GM23338 (cell line): ENCODE results near the gene PELO.

Experiments
- CREB1 ChIP-seq: fragments of 250-450 bp; sonication (Bioruptor Pico); IDR thresholded peaks from 2 replicates; pipeline ENCODE4 v1.5.0; 2020; ENCODE audit warnings: low read depth, mild to moderate bottlenecking, moderate library complexity
- EZH2phosphoT487 ChIP-seq: fragments of 200-600 bp; sonication (generic); IDR thresholded peaks from one replicate; pipeline ENCODE4 v1.8.1; 2018; ENCODE audit warnings: antibody characterized with exemption; ENCODE audit not compliant: unreplicated experiment
- NANOG ChIP-seq: IDR thresholded peaks from 2 replicates; pipeline ENCODE4 v1.6.1; 2016; ENCODE audit warnings: antibody characterized with exemption, borderline replicate concordance
- POLR2AphosphoS5 ChIP-seq: IDR thresholded peaks from 2 replicates; pipeline ENCODE4 v1.6.1; 2016; ENCODE audit warnings: antibody characterized with exemption, low read depth
- TF ChIP-seq, protein P1 (sequence below), 2 experiments: fragments of 200-600 bp in 1 of 2; sonication (generic) in 1 of 2; conservative IDR thresholded peaks; 2 replicates each; pipeline versions ENCODE4 v1.5.1 to v1.6.1; 2016 to 2017; ENCODE audit warnings: antibody characterized with exemption in 2 of 2, low read depth in 2 of 2, mild to moderate bottlenecking in 2 of 2, moderate library complexity in 1 of 2
- TF ChIP-seq, protein P2 (sequence below): IDR thresholded peaks from one replicate; pipeline ENCODE4 v1.6.1; 2018; ENCODE audit warnings: antibody characterized with exemption; ENCODE audit not compliant: unreplicated experiment

DNA sequence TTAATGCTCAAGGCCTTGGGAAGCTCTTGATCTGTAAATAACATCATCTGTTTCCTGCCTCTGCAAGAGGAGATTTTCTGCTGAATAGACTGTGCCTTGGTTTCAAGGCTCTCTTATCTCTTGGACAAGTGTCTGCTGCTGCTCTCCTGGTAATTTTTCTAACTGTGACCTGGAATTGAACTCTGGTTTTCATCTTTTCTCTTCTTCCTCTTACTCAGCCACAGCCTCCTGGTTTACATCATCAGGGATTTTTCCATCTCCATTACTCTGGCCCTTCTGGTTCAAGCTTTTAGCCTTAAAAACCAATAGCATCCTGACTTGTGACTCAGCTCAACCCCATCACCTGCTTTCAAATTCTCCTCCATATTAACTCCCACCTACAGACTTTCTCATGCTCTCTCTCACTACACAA is 49.6 kb upstream of the PELO start:
- TF ChIP-seq, protein P1, sequence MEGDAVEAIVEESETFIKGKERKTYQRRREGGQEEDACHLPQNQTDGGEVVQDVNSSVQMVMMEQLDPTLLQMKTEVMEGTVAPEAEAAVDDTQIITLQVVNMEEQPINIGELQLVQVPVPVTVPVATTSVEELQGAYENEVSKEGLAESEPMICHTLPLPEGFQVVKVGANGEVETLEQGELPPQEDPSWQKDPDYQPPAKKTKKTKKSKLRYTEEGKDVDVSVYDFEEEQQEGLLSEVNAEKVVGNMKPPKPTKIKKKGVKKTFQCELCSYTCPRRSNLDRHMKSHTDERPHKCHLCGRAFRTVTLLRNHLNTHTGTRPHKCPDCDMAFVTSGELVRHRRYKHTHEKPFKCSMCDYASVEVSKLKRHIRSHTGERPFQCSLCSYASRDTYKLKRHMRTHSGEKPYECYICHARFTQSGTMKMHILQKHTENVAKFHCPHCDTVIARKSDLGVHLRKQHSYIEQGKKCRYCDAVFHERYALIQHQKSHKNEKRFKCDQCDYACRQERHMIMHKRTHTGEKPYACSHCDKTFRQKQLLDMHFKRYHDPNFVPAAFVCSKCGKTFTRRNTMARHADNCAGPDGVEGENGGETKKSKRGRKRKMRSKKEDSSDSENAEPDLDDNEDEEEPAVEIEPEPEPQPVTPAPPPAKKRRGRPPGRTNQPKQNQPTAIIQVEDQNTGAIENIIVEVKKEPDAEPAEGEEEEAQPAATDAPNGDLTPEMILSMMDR (conservative IDR thresholded peaks at IDR 0.05; ENCODE audit: low read depth in 2 of 2) = no peak
- TF ChIP-seq POLR2AphosphoS5 (no peak), EZH2phosphoT487 (no peak), CREB1 (no peak), NANOG (no peak)
- TF ChIP-seq, protein P2, sequence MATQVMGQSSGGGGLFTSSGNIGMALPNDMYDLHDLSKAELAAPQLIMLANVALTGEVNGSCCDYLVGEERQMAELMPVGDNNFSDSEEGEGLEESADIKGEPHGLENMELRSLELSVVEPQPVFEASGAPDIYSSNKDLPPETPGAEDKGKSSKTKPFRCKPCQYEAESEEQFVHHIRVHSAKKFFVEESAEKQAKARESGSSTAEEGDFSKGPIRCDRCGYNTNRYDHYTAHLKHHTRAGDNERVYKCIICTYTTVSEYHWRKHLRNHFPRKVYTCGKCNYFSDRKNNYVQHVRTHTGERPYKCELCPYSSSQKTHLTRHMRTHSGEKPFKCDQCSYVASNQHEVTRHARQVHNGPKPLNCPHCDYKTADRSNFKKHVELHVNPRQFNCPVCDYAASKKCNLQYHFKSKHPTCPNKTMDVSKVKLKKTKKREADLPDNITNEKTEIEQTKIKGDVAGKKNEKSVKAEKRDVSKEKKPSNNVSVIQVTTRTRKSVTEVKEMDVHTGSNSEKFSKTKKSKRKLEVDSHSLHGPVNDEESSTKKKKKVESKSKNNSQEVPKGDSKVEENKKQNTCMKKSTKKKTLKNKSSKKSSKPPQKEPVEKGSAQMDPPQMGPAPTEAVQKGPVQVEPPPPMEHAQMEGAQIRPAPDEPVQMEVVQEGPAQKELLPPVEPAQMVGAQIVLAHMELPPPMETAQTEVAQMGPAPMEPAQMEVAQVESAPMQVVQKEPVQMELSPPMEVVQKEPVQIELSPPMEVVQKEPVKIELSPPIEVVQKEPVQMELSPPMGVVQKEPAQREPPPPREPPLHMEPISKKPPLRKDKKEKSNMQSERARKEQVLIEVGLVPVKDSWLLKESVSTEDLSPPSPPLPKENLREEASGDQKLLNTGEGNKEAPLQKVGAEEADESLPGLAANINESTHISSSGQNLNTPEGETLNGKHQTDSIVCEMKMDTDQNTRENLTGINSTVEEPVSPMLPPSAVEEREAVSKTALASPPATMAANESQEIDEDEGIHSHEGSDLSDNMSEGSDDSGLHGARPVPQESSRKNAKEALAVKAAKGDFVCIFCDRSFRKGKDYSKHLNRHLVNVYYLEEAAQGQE = no peak
